CD4-positive, alpha-beta T cell treated with Interleukin-10 for 1 hour (primary cell): ENCODE measurements around the gene CLK1.
A peak's percentile ranks its signal among the peaks of the same experiment; 100 is the strongest.
"Not testable (repeated sequence)": the region's sequence is repeated elsewhere in the genome, so short reads cannot be mapped to it uniquely, and the experiment has no call there.

Source experiments
- DNase-seq: peaks from one replicate; pipeline ENCODE4 v3.0.0-alpha.2; 2020

CLK1 gene

DNA sequence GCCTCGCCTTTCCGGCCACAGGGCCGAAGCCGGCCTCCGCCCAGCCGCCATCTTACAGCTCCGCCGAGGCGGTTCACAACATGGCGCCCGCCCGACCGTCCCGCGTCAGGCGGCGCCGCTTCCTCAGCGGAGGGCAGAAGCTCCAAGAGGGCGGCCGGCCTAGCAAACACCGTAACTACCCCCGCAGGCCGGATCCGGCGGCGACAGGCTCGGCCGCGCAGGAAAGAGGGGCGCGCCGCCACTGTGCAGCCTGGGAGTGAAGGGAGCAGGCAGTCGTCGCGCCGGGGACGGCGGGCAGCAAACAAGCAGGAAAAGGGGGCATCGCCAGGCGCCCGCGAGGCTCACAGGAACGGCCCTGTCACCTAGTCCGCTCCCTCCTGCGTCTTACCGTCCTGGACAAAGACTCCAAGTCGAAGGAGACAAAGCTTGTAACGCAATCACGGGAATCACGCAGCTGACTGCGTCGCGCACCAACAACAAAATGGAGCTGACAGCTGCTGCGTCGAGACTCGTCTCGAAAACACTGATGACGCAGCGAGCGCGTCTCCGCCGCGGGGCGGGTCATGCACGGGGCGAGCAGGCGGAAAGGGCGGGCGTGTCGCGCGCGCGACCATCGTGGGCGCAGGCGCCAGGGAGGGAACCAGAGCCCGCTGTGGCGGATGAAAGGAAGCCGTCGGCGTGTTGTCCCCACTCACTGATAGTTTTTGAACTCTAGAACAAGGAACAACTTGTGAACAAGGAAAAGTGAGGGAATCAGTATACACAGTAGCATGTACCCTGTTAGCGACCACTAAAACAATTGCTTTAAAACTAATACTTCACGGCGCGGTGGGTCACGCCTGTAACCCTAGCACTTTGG, at the start of gene CLK1:
Gene CLK1, minus strand, starts transcription at position 483 of the 859 bp plus-strand sequence. CDS start 2,796 bp downstream, outside the sequence.
- peak; percentile 97 for DNase-seq

DNA sequence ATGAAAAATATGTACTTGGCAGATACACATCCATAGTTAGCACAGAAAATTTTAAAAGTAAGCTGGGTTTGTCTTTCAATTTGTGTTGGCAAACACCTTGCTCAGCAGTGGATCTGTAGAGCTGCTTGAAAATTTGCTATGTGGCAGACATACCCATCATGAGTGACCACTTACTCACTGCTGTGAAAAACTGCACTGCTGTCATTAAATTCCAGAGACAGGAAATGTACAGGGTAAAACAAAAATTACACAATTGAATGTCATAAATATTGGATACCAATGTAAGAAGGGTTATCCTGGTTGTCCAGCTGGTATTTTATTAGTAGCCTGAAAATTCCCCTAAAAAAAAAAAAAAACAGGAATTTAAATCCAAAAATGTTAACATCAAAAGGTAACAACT, 49.2 kb upstream of the CLK1 start:
- no peak for DNase-seq

DNA sequence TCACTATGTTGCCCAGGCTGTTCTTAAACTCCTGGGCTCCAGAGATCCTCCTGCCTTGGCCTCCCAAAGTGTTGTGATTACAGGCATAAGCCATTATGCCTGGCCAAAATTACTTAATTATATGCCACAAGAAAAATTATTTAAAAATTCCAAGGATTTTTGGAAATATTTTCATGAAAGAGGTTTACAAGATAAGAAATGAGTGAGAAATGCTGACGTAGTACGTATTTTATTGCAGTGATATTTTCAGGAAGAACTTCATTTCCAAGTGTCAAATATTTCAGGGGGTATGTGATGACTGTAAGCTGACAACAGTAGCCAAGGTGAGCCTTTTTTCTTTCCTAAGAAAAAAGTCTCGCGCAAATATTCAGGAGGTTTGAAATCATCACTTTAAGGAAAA, 45.5 kb upstream of the CLK1 start:
- DNase-seq: no peak

DNA sequence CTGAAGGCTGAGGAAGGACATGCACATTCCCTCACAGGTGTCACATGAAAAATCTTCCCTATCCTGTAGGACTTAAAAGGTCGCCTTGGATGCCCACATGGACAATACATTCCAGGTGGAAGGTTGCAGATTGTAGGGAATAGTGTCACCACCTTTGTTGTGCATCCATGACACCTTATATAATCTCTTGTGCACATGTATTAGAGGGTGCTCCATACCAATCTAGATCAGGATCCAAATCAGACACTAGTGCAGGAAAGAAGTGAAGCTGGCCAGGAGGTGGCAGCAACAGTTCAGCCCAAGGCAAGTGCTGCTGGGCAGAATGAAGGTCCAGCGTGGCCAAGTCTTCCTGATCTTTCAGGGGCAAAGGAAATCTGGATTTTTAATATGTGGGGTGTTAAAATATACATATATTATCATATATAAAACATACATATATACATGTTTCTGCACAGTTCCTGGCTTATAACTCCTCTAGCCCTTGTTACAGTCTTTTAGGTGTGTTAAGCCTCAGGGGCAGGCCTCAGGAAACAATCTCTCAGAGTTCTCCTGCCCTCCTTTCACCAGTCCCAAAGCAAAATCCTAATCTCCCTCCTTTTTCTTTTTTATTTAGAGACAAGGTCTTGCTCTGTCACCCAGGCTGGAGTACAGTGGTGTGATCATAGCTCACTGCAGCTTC, 41.3 kb upstream of the CLK1 start:
- DNase-seq: peak; percentile 60

DNA sequence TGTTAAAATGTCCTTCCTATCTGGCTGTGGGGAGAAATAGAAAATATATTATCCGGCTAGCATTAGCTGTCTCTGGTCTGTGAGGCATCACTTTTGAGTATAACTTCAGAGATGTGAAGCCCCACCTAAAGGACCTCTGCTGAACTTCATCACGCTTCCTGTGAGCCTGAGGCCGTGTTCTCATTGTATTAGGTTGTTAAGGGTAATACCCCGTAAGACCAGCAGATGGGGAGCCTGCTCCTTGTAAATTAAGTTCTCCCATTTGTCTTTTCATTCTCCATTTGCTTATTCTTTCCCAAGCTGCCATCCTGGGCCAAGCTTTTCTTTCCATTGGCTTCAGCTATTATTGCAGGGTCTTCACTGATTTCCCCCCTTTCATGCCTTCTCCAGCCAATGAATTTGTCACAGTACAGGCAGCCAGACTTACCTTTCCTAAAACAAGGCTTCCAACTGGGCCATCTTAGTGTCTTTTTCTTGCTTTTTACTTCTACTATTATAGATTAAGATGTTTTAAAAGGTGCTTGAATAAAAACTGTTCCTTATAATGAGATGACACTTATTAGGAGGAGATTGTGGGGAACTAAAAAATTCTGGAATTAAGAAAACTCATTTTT, 37.1 kb upstream of the CLK1 start:
- DNase-seq: peak; percentile 88

DNA sequence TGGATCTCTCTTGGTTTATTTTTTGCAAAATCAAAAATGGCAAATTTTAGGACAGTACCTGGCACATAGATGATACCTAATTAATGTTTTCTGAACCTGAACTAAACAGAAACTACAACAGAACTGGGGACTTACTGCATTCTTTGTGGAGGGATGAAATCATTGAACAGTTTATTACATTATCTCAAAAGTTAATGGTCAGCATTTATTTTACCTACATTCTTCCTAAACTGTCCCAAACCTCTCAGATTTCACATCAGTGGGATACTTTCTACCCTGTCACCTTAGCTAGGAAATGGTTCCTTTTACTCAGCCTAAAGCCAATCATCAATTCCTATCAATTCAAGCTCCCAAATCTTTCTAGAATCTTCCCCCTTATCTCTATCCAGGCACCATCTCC, 35.0 kb upstream of the CLK1 start:
- DNase-seq: no peak

DNA sequence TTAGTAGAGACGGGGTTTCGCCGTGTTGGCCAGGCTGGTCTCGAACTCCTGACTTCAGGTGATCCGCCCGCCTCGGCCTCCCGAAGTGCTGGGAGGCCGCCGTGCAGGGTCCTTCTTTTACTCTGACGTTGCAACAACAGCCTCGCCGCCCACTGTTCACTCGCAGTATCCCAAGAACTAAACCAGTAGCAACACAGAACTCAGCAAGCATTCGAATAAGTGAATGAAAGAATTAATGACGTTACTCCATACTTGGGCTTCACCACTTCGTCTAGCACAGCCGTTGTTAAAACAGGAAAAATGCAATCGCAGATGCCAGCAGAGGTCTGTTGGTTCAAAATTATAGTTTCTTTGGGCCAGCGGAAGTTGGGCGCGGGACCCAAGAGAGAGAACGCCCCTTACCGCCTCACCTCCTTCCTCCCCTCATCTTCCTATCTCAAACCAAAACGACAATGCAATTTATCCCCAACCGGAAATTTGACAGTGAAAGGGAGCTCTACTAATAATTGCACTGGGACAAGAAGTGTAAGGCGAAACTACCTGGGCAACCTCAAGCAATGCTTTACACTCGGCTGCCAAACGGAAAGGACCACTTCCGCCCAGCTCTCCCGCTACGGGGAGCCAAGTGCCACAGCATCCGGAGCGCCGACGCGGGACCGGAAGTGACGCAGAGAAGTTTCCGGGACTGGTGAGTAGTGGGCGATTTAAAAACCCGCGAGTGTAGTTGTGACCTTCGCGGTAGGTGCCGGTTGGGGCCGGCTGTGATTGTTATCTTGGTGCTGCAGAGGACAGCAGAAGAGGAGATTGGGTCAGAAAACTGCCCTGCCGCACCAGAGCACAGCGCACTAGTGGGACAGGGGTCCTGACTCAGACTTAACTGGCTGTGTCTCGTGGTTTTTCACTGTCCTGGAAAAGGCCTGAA, 24.5 kb upstream of the CLK1 start, which contains the start of the genes NIF3L1 and PPIL3:
Gene NIF3L1, plus strand, starts transcription at position 668 of the 922 bp plus-strand sequence. CDS start 2,573 bp downstream, outside the sequence.
Gene PPIL3, minus strand, starts transcription at position 374 of the 922 bp plus-strand sequence. CDS start 1,462 bp downstream, outside the sequence.
- DNase-seq: peak; percentile 97

DNA sequence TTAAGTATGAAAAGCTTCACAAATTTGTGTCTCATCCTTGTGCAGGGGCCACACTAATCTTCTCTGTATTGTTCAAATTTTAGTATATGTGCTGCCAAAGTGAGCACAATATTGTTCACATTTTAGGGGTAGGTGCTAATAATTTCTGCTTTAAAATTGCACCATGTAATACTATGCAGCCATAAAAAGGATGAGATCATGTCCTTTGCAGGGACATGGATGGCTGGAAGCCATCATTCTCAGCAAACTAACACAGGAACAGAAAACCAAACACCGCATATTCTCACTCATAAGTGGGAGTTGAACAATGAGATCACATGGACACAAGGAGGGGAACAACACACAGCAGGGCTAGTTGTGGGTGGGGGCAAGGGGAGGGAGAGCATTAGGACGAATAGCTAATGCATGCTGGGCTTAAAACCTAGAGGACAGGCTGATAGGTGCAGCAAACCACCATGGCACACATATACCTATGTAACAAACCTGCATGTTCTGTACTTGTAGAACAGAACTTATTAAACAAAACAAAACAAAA, 17.3 kb upstream of the CLK1 start:
- DNase-seq: not testable (repeated sequence)

DNA sequence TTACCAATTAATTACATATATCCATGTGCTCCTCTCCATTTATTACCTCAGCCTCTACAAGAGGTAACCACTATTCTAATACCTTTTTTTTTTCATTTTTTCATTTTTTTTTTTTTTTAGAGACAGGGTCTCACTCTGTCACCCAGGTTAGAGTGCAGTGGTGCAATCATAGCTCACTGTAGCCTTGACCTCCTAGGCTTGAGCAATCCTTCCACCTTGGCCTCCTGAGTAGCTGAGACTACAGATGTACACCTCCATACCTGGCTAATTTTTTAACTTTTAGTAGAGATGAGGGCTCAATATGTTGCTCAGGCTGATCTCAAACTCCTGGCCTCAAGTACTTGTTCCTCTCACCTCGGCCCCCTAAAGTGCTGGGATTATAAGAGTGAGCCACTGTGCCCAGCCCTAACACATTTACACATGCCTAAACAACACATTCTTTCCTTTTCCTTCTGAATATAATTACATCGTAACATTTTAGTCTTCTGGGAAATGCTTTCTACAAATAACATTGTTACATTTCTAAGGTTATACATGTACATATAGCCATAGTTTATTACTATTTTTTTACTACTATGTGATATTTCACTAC, 13.9 kb upstream of the CLK1 start:
- DNase-seq: no peak

DNA sequence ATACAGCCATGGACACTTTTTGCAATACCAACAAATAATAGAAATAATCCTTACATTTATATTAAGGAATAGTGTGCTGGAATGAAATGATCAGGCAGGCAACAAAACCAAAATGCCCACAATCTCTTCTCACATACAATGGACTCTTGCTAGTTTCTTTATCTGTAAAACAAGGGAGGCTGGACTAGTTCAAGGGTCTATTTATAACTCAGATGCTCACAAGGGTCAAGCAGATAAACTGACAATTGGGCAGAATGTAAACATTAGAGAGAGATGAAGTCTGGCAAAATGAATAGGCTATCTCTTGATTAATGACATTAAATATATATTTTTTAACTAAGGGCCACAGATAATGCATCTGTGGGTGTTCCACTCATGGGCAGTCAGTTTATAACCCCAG, 13.0 kb upstream of the CLK1 start:
- DNase-seq: no peak

DNA sequence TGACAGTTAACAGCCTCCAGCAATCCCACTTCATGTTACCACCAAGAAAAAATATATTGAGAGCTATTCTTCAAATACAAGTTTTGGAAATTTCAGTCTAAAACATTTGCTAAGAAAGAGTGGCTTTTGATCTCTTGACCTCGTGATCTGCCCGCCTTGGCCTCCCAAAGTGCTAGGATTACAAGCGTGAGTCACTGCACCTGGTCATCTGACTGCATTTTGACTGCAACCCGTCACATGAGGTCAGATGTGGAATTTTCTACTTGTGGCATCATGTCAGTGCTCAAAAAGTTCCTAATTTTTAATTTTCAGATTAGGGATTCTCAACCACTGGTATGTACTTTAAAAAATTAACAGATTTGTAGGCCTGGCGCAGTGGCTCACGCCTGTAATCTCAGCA, 9.1 kb upstream of the CLK1 start:
- DNase-seq: no peak

DNA sequence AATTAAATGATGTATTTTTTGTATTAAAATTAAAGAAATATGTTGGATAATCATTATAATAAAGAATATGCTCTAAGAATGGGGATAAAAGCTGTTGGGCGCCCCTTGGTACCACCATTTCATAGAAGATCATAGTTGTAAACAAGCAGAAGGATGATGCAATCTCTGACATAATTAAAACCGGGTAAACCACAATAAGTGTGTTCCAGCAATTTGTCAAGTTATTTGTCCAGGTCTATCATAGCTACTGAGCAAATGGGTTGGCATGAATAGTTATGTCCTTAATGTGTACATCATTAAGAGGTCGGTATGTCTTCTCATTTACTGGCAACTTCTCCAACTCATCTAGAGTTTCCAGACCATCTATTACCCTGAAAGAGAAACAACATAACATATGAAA, 6.7 kb upstream of the CLK1 start:
- DNase-seq: no peak

DNA sequence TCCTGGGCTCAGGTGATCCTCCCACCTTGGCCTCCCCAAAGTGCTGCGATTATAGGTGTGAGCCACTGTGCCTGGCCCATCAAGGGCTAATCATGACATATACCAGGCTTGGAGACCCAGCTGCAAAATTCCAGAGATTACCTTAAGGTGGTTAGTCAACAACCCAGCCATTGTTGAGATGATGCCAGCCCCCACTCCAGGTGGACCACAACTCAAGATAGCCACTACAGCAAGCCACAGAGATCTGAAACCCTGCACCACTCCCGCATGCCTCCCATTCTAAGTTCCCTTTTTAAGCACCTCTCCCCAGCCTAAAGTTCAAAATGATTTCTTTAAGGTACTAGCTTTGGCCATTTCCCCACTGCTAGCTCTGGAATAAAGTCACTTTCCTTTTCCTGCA, 4.6 kb upstream of the CLK1 start:
- DNase-seq: no peak

DNA sequence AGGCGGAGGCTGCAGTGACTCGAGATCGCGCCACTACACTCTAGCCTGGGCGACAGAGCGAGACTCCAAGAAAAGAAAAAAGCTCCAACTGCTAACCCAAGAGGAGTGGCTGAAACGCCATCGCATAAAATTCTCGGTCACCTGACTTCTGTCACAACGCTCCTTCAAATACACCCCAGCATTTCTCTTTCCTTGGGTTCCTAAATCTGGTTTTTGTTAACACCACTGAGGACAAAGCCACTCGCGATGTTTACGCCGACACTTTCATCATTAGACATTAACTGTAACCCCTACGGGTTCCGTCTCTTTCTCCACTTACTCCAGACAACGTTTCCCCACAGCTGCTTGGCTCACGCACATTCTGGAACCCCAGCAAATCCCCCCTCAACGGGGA, 679 bp downstream of the CLK1 start:
- no peak for DNase-seq

DNA sequence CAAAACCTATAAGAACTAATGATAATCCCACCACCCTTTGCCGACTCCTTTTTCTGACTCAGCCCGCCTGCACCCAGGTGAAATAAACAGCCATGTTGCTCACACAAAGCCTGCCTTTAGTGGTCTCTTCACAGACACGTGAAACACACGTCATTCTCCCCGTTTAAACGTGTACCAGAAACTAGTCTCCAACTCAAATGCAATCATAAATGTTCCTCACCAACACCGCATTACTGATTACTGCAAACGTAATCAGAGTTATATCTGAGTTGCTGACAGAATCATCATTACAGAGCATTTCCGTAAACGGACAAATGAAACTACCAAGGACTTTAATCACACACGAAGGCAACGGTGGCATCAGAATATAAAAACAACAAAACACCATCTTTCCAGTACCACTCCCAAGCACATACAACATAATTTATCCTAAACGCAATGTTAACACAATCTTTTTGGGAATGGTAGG, 1.9 kb downstream of the CLK1 start:
- DNase-seq: peak; percentile 79

DNA sequence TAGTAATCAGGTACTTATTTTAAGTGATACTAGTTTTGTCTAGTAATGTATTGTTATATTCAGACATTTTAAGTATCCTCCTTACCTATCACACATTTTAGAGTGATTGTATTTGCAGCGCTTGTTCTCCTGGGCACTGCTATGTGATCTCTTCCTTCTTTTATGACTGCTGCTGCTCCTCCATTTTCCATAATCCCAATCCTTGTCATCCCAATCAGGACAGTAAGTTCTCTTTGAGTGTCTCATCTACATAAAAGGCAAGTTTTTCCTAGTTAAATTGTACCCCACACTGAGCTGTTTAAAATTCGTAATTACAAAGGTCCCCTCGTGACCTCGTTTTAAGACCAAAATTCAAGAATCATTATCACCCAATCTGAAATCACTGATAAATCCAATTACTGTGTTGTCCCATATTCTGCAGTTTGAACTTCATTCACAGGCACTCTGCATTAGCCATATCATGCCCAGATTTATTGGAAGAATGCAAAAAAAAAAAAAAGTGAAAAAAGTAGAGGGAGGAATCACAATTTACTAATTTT, 2.8 kb downstream of the CLK1 start:
- DNase-seq: no peak

DNA sequence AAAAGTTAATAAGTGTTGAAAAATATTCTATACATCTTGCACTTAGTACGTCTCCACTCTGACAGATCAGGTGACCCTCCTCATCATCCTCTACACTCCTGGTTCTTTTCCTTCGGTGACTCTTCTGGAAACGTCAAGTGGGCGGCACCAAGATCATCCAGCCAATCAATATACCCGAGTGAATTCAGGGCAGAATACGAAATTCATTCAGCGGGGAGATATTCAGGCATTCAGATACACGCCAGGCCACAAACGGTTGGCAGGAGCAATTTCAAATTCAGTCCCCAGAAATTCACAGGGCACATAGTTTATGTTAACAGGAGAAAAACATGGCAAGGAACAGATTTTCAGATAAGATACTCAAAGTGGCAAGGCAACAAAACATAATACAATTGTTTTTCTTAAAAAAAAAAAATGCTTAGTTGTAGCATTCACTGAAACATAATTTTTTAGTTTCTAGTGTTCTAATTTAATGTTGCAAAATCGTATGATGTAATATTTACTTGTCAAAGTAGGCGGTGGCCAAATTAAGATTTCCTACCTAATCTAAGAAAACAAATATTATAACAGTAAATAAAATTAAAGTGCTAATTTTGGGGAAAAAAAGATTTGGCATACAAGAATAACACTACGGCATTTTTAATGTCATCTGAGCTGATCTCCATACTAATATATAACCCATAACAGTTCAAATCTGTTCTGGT, 4.2 kb downstream of the CLK1 start:
- peak; percentile 50 for DNase-seq

DNA sequence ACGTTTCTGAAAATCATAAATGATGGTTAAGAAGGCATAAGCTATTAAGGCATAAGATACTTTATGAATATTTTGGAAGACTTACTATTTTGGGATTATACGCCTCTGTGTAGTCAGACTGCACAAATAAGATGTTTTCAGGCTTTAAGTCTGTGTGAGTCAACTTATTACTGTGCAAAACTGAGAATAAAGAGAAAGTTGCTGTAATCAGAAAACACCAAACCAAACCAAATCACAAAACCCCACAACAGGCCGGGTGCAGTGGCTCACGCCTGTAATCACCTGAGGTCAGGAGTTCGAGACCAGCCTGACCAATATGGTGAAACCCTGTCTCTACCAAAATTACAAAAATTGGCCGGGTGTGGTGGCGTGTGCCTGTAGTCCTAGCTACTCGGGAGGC, 7.7 kb downstream of the CLK1 start:
- no peak for DNase-seq

DNA sequence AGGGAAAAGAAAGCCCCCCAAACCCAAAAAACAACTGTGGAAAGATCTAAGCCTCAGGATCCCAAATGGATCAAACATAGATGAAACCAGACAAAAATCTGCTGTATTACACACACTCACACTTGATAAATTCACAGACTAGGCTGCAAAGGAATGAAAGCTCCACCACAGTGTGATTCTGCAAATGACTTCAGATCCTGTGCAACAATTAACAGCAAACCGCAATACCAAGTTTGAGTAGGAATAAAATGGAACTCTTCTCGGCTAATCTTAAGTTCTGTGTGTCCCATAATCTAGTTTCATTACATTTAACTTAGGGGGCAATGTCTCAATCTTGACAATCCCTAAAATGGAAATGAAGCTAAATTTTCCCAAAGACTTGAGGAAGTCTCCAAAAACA, 11.9 kb downstream of the CLK1 start:
- no peak for DNase-seq

DNA sequence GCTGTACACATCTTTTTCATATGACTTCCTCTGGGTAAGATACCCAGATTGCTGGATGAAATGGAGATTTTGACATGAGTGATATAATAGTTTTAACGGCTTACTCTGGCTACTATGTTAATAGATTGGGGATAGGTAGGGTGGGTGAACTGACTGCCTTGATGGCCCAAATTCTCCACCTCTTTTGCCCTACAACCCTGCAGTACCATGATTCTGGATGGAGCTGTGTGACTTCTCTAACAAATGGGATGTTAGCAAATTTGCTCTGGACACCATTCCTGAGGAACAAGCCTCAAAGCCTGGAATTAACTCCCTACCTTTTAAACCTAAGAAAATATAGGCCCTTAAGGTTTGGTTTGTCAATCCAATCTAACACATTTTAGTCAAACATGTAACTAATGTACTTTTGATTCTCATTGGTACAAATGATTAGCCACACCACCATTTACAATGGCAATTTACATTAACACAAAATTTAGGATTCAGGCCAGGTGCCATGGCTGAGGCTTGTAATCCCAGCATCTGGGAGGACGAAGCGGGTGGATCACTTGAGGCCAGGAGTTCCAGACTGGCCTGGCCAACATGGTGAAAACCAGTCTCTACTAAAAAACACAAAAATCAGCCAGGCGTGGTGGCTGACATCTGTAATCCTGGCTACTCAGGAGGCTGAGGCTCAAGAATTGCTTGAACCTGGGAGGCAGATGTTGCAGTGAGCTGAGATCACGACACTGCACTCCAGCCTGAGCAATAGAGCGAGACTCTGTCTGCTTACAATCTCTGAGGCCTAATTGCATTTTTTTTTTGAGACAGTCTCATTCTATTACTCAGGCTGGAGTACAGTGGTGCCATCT, 12.8 kb downstream of the CLK1 start:
- DNase-seq: no peak
